ENCODE results near the gene GALT.

Gene GALT

DNA sequence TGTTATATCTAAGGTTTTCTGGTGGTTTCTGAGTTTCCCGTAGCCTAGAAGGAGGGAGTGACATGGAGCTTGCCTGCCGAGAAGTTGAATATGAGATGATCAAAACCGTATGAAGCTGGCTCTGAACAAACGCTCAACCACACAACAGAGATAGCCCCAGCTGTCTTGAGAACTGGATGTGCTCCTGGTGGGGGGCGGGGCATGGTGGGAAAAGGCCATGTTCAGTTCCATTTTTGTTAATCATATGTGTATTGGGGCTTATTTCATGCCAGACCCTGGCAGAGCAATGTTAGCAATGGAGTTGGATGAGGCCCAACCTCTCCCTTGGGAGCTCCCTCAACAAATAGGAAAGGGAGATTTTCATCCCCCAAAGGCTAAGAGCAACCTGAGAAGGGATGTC lies 39.8 kb downstream of the GALT start:
- DNase-seq = no peak

DNA sequence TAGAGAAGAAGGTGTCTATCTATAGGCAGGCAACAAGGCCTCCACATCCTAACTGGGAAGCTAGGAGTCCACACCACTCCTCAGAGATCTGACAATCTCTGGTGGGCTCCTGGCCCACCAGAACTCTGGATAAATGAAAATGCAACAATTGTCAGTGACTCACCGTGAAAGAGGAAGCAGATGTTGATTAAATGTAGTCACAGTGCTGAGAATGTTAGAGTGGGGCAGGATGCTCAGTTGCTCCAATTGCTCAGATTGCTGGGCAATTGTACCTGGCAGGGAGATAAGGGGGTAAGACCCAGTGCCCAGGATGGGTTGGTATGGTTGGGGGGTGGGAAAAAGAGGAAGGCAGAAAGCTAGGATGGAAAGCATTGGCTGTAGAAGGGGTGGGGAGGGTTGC lies 40.3 kb downstream of the GALT start:
- DNase-seq = no peak

DNA sequence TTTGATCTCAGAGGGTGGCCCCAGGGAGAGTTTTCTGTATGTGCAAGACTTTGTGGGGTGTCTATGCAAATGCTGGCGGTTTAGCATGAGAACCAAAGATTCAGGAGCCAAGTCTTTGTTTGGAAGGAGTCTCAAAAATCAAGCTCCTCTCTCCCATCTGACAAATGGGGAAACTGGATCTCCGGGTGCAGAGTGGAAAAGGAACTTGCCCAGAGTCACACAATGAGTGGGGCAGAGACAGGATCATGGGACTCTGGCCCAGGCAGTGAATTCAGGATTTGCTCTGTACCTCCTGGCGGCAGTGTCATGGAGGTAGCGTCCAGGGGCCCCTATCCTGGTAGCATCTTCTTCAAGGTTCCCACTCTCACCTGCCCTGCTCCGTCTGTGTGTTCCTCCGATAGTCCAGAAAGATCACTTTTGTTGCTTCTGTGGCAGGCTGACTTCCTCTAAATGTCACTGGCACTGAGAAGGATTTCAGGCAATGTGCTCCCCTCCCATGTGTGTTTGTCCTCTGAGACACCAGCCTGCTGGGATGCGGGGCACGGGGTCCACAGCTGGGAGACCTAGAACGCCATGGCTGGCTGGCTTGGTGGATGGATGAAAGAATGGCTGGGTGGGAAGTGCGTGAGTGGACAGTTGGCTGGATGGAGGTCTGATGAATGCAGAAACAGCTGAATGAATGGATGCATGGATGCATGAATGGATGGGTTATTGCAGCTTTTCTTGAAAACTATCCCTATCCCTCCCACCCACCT lies 41.0 kb downstream of the GALT start:
- no peak for DNase-seq

DNA sequence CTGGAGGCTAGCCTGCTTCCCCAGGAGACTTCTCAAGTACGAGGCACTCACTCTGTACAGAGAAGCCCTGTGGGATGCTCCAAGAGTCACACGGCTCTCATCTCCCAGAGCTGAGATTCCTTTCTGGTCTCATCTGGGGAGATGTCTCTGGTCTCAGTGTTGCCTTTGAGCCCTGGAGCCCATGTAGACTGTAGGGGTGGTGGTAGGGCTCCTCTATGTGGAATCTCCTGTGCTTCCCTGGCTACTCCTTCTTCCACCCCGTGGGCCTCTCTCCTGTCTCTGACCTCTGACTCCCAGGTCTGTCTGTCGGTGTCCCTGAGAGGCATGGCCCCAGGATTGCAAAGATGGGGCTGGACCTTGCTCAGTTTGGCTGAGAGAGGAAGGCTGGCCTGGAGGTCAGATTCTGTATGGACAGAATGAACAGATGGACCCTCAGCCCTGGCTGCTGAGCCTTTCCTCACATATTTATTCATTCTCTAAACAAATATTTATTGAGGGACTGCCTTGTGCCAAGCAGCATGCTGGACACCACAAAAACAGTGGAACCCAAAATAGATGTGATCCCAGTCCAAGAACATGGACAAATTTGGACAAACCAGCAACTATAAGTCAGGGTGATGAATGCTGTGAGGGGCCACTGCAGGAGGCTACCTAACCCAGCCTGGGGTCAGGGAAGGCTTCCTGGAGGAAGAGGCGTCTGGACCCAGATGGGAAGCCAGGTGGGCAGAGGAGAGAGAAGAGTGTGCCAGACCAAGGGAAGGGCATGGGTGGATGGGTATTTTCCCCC lies 42.0 kb downstream of the GALT start:
- no peak for DNase-seq

DNA sequence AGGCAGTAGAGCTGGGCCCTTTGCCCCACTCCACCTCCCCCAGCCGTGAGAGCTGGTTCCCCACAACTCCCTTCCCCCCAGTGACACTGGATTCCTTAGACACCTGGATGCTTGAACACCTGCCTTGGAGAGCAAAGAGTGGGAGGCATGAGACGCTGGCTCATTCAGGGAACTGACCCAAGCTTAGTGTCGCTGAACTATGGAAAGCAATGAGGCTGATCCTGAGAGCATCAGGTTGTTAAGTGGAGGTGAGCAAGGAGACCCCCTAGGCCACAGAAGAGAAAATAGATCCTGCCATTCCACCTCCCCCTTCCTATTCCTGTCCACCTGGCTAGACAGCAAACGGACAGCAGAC lies 42.6 kb downstream of the GALT start:
- no peak for DNase-seq

DNA sequence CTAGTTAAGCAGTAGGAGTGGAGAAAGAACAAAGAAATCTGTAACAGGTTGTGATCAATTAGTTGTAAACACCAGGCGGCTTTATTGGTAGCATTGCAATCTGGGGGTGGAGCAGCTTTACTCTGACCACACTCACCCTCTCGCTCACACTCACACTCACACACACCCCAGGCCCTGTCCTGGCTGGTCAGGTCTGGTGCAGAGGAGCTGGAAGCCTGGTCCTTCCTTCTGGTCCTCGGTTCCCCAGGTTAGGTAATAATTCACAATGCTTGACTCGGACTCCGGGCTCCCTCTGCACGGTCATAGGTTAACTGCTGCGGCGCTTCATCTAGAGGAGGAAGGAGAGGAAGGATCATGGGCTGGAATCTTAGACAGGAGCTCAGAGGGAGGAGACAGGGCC lies 43.0 kb downstream of the GALT start:
- no peak for DNase-seq

DNA sequence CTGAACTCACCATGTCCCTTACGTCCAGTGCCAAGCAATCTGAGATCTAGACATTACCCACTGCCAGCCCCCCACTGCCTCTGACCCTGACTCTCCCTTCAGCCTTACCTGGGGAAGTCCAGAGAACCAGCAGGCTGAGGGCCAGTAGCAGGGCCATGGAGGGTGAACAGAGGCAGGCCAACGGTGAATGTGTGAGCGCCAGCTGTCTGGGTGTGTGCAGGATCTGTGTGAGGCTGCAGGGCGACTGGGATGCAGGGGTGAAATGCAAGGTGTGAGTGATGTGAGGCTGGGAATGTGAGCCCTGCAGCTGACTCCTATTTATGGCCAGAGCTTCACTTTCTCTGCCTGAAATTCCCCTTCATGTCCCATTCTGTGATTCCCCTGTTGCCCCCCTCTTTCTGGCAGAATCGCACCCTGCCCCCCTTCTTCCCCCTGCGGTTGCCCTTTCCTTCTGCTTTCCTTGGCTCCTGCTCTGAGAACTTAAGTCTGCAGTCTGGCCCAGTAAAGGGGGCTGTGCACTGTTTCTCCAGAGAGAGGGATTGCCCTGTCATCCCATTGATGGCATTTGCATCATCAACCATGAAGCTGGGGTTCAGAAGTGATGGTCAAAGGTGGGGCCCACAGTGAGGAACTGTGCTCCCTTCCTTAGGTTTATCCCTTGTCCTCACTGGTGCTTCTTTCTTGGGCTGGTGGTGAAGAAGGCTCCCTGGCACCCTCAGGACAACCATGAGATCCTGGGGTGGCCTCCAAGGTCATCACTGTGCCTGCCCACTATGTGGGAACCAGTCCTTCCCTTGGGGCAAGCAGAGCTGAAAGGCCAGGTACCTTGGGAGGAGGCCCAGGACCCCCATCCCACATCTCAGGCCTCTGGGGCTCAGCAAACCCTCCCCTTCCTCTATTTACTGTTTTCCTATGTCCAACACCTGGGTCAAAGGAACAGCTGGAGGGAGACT lies 44.8 kb downstream of the GALT start, which contains the start of gene CCL19:
TSS of gene CCL19 (minus strand) at position 294 of the 953 bp plus-strand sequence. CDS start at position 157, 137 bp downstream.
- no peak for DNase-seq

DNA sequence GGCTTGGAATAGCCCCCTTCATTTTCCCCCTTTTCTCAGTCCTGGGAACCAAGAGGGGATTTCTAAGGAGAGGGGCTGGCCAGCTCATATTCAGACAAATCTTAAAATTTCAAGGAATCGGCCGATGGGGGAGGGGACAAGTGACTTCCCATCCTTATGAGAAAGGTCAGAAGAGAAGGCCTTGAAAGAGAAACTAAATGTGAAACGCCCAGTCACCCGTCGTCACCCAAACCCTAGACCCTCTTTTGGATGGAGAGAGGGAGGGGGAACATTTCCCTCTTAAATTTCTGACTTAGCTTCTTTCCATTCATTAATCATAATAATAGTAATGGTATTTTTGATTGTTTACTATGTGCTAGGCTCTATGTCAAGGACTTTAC lies 45.5 kb downstream of the GALT start:
- DNase-seq = no peak

DNA sequence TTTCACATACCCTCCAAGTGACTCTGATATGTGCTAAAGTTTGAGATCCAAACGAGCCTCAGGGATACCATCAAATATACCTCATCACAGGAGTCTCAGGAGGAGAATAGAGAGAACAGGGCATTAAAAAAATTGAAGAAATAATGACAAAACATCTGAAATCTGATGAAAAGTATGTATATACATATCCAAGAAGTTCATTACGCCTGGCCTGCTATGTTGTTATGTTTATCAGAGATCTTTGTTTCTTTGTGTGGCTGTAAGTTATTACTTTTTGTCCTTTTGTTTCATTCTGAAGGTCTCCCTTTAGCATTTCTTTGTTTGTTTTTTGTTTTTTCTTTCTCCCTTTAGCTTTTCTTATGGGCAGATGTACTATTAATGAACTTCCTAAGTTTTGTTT lies 47.1 kb downstream of the GALT start:
- no peak for DNase-seq

DNA sequence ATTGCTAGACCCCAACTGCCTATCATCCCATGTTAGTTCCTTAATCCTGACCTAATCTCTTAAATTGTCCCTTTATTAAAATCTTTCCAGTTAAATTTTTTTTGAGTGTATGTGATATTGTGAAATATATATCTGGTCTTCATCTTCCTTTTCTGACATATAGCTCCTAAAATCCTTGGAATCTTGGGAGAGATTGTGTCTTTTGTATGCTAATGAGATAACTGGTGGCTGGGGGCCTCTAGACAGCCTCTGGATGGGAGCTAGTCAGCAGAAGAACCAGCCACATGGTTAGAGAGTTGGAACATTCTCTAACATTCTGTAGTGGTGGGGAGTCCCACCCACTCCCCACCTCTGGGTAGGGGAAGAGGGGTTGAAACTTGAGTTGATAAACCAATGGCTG lies 48.3 kb downstream of the GALT start:
- no peak for DNase-seq
